ENCODE results near the gene SLC22A9. TPM values are rescaled to one million over a fixed set of nuclear protein-coding genes. Genes with fewer than 3 reads are reported as not detected.
"Not testable (repeated sequence)": the region's sequence is repeated elsewhere in the genome, so short reads cannot be mapped to it uniquely, and the experiment has no call there.

SLC22A9 gene
- under 1 TPM in 2 of 4 donors, not detected in 2; 0.05 to 0.13 TPM for polyA plus RNA-seq (ENCODE audit: insufficient read length in 4 of 4)

DNA sequence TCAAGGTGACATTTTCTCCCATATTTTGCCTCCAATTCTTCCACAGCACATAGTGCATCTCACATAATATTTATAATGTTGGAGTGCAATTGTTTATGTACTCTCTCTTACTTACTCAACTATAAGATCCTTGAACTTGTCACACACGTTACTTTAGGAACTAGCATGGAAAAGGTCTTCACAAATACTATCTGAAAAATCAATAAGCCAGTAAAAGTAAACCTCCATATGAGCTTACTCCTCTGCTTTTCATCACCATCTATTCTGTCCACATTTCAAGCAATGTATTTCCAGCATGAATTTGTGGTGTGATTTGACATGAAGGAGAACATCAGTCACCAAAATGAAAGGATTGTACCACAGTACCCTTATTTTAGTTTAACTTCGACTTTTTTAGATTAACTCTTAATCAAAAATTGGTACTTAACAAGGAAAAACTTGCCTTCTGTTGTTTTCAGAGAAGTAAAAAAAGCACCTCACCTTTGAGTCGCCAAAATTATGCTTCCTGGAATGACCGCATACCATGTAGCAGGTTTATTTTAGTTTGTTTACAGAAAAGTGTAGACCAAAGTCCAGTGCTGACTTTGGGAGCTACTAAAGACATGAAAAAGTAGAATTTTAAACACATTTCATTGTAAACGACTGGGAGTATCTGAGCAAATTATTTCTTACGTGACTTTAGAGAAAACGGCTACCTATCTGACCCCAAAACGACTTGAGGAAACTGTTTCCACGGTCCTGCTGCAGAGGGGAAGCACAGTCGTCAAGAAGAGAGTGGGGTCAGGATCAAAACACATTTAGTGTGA, at the start of gene SLC22A9:
SLC22A9 (plus strand) TSS at position 621 of the 806 bp plus-strand sequence. CDS start 272 bp downstream, outside the sequence.
- DNase-seq (ENCODE audit: low read depth in 4 of 4, low spot score in 3 of 4): no peak

DNA sequence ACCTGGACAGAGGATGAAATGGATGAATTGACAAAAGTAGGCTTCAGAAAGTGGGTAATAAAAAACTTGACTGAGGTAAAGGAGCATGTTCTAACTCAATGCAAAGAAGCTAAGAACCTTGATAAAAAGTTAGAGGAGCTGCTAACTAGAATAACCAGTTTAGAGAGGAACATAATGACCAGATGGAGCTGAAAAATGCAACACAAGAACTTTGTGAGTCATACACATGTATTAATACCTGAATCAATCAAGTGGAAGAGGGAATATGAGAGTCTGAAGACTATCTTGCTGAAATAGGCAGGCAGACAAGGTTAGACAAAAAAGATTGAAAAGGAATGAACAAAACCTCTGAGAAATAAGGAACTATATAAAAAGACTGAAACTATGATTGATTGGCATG, 47.9 kb upstream of the SLC22A9 start:
- DNase-seq (ENCODE audit: low read depth in 4 of 4, low spot score in 3 of 4): no peak

DNA sequence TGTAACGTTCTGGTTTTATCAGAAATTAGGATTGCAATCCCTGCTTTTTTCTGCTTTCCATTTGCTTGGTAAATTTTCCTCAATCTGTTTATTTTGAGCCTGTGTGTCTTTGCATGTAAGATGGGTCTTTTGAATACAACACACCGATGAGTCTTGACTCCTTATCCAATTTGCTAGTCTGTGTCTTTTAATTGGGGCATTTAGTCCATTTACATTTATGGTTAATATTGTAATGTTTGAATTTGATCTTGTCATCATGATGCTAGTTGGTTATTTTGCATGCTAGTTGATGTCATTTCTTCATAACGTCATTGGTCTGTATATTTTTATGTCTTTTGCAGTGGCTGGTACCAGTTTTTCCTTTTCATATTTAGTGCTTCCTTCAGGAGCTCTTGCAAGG, 34.5 kb upstream of the SLC22A9 start:
- not testable (repeated sequence) for DNase-seq (ENCODE audit: low read depth in 4 of 4, low spot score in 3 of 4)

DNA sequence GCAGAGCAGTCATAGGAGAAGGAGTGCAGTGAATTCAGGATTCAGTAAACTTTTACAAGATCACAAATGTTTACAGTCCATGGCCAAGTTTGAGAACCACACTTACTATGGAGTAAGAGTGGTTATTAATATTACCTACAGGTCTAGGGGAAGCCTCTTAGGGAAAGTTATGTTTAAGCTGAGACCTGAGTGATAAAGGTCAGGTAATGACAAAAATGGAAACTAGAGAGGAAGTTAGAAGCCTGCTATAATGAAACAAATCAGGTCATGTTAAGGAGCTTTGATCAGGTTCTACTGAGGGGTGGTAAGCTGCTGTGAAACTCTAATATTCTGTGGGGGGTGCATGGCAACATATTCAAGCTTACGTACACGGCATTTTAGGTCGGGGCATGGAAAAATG, 32.5 kb upstream of the SLC22A9 start:
- no peak for DNase-seq (ENCODE audit: low read depth in 4 of 4, low spot score in 3 of 4)

DNA sequence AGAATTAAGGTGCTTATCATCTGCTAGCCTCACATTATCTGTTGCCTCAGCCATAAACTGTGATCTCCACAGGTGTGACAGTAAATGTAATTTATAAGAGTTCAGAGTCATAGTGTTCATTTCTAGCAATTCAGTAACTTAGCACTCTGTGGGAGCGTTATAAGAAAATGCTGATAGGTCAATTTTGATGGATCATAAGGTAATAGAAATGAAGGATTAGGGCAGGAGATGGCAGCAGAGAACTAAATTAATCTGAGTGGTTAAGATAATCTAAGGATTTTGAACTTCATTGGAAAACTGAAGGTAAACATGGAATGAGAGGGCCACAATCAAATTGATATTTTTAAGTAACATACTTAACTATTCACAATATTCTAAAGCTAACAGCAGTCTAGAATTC, 26.5 kb upstream of the SLC22A9 start:
- DNase-seq (ENCODE audit: low read depth in 4 of 4, low spot score in 3 of 4): no peak

DNA sequence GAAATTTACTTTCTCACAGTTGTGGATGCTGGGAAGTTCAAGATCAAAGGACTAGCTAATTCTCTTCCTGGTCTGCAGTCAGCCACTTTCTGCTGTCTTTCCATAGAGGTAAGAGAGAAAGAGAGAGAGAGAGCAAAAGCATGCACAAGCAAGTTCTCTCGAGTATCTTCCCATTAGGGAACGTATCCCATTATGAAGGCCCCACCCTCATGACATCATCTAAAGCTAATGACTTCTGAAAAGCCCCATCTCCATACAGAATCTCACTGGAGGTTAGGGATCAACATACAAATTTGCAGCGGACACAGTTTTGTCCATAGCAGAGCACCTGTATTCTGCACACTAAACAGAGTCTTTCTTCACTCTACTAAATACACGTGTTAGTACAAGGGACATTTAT, 17.4 kb upstream of the SLC22A9 start:
- no peak for DNase-seq (ENCODE audit: low read depth in 4 of 4, low spot score in 3 of 4)

DNA sequence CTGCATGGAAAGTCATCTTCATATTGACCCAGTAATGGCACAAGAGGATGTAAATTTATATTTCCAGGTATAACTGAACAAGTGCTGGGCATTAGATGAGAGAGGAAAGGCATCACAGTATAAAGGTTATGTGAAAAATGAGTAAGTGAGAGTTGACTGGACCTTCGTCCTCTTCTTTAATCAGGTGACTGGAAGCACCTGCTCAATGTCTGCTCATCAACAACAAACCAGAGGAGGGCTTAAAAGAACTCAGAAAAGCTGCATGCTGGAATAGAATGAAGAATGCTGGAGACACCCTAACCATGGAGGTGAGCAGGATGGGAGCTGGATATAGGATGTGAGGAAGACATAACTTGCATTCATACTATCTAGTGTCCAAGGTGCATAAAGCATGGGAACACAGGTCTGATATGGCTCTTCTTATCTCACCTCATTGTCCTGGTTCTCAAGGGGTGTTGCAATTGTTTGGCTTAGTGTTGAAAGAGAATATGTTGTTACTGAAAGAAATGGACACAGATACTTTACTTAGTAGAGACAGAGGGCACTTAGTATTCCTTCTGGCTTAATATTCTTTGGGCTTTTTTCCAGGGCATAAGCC, 7.3 kb upstream of the SLC22A9 start:
- no peak for DNase-seq (ENCODE audit: low read depth in 4 of 4, low spot score in 3 of 4)

DNA sequence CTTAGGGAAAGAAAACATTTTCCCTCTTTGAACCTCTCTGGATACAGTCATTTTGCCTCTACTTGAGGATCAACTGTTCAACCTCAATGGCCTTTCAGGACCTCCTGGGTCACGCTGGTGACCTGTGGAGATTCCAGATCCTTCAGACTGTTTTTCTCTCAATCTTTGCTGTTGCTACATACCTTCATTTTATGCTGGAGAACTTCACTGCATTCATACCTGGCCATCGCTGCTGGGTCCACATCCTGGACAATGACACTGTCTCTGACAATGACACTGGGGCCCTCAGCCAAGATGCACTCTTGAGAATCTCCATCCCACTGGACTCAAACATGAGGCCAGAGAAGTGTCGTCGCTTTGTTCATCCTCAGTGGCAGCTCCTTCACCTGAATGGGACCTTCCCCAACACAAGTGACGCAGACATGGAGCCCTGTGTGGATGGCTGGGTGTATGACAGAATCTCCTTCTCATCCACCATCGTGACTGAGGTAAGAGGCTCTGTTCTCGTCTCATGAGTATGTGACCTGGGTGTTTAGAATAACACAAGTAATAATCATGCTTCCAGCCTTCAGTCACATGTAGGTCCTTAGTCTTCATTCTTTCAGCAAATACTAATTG, 495 bp downstream of the SLC22A9 start:
- DNase-seq (ENCODE audit: low read depth in 4 of 4, low spot score in 3 of 4): no peak

DNA sequence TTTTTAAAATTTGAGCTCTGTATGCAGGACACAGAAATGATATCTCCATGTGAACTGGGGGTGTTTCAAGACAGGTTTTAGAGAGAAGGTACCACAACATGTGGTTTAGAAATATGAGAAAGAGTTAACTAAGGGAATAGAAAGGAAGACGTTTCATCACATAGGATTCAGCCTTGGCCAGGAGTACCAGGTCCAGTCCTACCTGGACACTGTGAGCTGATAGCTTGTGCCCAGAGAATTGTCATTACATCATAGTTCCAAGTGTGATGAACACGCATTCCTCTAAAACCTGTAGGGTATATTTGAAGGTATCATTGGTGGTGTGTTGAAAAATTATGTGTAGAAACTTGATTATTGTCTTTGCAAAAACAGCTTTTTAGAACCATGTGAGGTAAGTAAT, 1.8 kb downstream of the SLC22A9 start:
- no peak for DNase-seq (ENCODE audit: low read depth in 4 of 4, low spot score in 3 of 4)

DNA sequence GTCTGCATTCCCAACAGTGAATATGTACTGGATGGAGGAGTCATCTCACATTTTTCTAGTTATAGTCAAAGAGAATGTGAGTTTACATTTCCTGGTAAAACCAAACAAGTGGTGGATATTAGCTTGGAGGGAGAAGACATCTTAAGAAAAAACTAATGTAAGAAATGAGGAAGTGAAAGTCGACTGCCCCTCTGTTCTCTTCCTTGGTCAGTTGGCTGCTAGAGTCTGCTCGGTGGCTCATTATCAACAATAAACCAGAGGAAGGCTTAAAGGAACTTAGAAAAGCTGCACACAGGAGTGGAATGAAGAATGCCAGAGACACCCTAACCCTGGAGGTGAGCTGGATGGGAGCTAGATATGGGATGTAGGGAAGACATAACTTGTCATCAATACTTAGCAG, 5.8 kb downstream of the SLC22A9 start:
- DNase-seq (ENCODE audit: low read depth in 4 of 4, low spot score in 3 of 4): no peak

DNA sequence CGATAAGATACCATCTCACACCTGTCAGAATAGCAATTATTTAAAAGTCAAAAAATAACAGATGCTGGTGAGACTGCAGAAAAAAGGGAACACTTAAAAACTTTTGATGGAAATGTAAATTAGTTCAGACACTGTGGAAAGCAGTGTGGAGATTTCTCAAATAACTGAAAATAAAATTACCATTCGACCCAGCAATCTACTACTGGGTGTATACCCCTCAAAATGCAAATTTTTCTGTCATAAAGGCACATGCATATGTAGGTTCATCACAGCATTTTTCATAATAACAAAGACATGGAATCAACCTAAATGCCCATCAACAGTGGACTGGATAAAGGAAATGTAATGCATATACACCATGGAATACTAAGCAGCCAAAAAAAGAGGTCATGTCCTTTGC, 10.5 kb downstream of the SLC22A9 start:
- DNase-seq (ENCODE audit: low read depth in 4 of 4, low spot score in 3 of 4): no peak

DNA sequence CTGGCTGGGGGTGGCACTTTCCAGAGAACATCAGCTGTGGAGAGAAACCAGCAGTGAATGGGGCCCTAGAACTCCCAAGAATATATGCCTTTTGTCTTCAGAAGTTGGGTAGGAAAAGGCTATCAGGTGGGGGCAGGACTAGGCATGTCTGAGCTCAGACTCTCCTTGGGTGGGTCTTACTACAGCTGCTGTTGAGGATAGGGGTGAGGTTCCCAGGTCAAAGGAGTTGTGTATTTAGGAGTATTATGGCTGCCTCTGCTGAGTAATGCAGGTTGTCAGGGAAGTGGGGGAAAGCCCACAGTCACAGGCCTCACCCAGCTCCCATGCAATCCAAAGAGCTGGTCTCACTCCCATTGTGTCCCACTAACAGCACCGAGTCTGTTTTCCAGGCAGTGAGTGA, 26.1 kb downstream of the SLC22A9 start:
- DNase-seq (ENCODE audit: low read depth in 4 of 4, low spot score in 3 of 4): no peak

DNA sequence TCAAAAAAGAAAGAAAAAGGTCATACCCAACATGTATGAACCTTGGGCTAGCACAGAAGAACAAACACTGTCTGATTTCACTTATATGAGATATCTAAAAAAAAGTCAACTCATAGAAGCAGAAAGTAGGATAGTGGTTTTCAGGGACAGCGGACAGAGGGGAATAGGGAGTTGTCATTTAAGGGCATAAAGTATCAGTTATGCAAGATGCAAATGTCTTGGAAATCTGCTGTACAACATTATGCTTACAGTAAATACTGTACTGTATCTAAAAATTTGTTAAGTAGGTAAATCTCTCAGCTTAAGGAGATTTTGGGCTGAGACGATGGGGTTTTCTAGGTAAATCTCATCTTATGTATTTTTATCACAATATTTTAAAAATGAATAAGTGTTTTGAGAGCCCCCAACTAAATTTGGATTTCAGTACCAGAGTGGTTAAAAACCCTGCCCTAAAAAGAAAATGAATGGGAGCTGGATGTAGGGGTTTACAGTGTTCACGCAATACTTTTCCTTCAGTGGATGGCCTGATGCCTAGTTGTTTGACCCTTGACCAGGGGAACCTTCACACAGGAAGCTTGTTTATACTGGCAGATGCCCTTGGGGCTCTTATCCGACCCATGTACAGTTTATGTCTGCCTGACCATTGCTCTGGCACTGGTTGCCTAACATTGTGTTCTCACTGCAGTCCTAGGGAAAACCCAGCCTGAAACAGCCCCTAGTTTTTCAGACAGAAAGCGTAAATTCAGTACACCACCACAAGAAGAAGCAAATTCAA, 34.8 kb downstream of the SLC22A9 start:
- no peak for DNase-seq (ENCODE audit: low read depth in 4 of 4, low spot score in 3 of 4)

DNA sequence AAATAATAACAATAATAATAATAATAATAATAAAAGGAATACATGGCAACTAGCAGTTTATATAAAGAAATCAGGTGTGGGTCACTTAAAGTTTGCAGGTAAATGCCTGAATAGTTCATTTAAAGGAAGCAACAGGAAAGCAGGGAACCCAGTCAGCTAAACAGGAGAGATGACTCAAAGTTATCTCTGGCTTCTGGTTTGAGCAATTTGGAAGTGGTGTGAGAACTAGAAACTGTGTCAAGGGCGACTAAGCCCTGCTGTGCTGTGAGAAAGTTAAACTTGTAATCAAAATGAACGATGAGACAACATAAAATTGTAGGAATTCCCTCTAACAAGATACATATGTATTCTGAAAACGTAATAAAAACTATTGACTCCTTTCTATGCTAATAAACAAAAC, 35.5 kb downstream of the SLC22A9 start:
- no peak for DNase-seq (ENCODE audit: low read depth in 4 of 4, low spot score in 3 of 4)

DNA sequence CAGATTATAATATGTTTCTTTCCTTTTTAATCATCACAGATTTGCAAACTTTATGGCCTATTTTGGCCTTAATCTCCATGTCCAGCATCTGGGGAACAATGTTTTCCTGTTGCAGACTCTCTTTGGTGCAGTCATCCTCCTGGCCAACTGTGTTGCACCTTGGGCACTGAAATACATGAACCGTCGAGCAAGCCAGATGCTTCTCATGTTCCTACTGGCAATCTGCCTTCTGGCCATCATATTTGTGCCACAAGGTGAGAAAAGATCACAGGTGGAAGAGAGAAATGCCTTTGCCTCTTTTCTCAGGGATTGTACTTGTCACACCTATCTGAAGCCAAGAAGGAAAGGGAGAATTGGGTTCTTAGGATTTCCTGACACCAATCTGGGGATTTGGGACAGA, 36.9 kb downstream of the SLC22A9 start:
- no peak for DNase-seq (ENCODE audit: low read depth in 4 of 4, low spot score in 3 of 4)

DNA sequence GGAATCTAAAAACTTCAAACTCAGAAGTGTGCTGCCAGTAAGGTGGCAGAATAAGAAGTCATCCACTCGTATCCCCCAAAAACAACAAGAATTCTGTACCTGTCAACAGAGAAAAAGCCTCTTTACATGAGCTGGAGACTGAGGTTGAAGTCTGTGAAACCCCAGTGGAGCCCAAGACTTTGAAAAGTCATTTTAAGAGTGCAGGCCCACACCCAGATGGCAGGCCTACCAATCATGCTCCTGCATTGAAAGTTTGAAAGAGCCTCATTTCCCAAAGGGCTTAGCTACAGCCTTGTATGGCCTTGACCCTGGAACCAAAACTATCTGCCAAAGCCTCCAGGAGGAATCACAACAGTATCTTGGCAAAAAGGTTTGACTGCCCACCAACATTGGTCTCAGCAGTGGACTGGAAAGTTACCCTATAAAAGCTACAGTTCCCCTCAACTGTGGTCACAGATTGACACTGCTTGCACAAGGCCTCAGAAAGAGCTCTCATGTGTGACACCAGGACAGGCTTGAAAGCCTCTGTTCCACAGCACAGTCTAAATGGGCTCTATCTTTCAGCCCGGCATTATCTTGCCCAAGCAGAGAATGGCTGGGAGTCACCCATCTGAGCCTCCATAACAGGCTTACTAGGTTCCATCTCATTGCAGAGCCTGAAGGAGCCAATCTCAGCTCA, 47.7 kb downstream of the SLC22A9 start:
- DNase-seq (ENCODE audit: low read depth in 4 of 4, low spot score in 3 of 4): no peak

DNA sequence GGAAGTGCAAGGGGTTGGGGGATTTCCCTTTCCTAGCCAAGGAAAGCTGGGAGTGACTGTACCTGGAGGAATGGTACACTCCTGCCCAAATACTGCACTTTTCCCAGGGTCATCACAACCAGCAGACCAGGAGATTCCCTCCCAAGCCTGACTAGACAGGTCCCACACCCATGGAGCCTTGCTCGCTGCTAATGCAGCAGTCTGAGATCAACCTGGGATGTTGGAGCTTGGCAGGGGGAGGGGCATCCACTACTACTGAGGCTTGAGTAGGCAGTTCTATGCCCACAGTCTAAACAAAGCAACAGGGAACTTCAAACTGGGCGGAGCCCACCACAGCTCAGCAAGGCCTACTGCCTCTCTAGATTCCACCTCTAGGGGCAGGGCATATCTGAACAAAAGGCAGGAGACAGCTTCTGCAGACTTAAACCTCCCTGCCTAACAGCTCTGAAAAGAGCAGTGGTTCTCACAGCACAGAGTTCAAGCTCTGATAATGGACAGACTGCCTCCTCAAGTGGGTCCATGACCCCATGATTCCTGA, 58.5 kb downstream of the SLC22A9 start:
- no peak for DNase-seq (ENCODE audit: low read depth in 4 of 4, low spot score in 3 of 4)

DNA sequence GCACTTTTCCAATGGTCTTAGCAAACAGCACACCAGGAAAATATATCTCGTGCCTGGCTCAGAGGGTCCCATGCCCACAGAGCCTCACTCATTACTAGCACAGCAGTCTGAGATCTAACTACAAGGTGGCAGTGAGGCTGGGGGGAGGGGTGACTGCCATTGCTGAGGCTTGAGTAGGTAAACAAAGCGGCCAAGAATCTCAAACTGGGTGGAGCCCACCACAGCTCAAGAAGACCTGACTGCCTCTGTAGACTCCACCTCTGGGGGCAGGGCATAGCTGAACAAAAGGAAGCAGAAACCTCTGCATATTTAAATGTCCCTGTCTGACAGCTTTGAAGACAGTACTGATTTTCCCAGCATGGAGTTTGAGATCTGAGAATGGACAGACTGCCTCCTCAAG, 61.1 kb downstream of the SLC22A9 start:
- DNase-seq (ENCODE audit: low read depth in 4 of 4, low spot score in 3 of 4): not testable (repeated sequence)

DNA sequence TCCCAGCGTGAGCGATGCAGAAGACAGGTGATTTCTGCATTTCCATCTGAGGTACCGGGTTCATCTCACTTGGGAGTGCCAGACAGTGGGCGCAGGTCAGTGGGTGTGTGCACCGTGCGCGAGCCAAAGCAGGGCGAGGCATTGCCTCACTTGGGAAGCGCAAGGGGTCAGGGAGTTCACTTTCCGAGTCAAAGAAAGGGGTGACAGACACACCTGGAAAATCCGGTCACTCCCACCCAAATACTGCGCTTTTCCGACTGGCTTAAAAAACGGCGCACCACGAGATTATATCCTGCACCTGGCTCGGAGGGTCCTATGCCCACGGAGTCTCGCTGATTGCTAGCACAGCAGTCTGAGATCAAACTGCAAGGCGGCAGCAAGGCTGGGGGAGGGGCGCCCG, 65.8 kb downstream of the SLC22A9 start:
- DNase-seq (ENCODE audit: low read depth in 4 of 4, low spot score in 3 of 4): not testable (repeated sequence)

DNA sequence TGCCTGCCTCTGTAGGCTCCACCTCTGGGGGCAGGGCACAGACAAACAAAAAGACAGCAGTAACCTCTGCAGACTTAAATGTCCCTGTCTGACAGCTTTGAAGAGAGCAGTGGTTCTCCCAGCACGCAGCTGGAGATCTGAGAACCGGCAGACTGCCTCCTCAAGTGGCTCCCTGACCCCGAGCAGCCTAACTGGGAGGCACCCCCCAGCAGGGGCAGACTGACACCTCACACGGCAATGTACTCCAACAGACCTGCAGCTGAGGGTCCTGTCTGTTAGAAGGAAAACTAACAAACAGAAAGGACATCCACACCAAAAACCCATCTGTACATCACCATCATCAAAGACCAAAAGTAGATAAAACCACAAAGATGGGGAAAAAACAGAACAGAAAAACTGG, 66.2 kb downstream of the SLC22A9 start:
- DNase-seq (ENCODE audit: low read depth in 4 of 4, low spot score in 3 of 4): not testable (repeated sequence)
